WTC11 (cell line): ENCODE results near the gene NTSR1.

Experiments used
- CREB1 ChIP-seq: sonication (generic); formaldehyde crosslinking; IDR thresholded peaks from 2 replicates; pipeline ENCODE4 v1.8.0; 2023; ENCODE audit warnings: mild to moderate bottlenecking, missing genetic modification reagents
- CTCF ChIP-seq: fragments of 200-600 bp; IDR thresholded peaks from 2 replicates; pipeline ENCODE4 v1.8.0; 2022; ENCODE audit warnings: antibody characterized with exemption
- E2F1 ChIP-seq: sonication (generic); formaldehyde crosslinking; IDR thresholded peaks from 2 replicates; pipeline ENCODE4 v1.8.0; 2022; ENCODE audit warnings: mild to moderate bottlenecking, missing genetic modification reagents
- EMX1 ChIP-seq: fragments of 250-450 bp; sonication (Bioruptor Pico); IDR thresholded peaks from 2 replicates; pipeline ENCODE4 v1.8.0; 2021; ENCODE audit warnings: mild to moderate bottlenecking
- PRRX2 ChIP-seq: fragments of 250-450 bp; sonication (Bioruptor Pico); IDR thresholded peaks from 2 replicates; pipeline ENCODE4 v1.8.0; 2021; ENCODE audit warnings: mild to moderate bottlenecking
- ZNF263 ChIP-seq: sonication (generic); formaldehyde crosslinking; IDR thresholded peaks from 2 replicates; pipeline ENCODE4 v1.8.1; 2022; ENCODE audit warnings: low read depth, mild to moderate bottlenecking, moderate library complexity, missing genetic modification reagents
- ZNF317 ChIP-seq: sonication (generic); formaldehyde crosslinking; IDR thresholded peaks from 2 replicates; pipeline ENCODE4 v1.8.1; 2023; ENCODE audit warnings: low read depth, mild to moderate bottlenecking, moderate library complexity, missing genetic modification reagents, borderline replicate concordance
- ZNF532 ChIP-seq: fragments of 250-450 bp; sonication (Bioruptor Pico); IDR thresholded peaks from 2 replicates; pipeline ENCODE4 v1.9.0; 2021; ENCODE audit warnings: mild to moderate bottlenecking, borderline replicate concordance

- TF ChIP-seq EMX1 (CRISPR knock-in tag): no peak
- no peak for TF ChIP-seq E2F1
- TF ChIP-seq ZNF317 (CRISPR knock-in tag): no peak
- no peak for TF ChIP-seq ZNF263 (CRISPR knock-in tag)
- TF ChIP-seq ZNF532 (CRISPR knock-in tag): no peak
- TF ChIP-seq CTCF: no peak
- TF ChIP-seq CREB1 (CRISPR knock-in tag): no peak
- TF ChIP-seq PRRX2 (CRISPR knock-in tag): no peak
Measured at GRCh38 chr20:62774762-62775161, 66.1 kb downstream of the NTSR1 start.
